Ecto neural progenitor cell (in vitro differentiated cells): ENCODE results near the gene SRGAP1.

Experiments used
- DNase-seq: peaks from one replicate; pipeline ENCODE4 v3.0.0-alpha.2; 2018; ENCODE audit warnings: low spot score

SRGAP1 gene

DNA sequence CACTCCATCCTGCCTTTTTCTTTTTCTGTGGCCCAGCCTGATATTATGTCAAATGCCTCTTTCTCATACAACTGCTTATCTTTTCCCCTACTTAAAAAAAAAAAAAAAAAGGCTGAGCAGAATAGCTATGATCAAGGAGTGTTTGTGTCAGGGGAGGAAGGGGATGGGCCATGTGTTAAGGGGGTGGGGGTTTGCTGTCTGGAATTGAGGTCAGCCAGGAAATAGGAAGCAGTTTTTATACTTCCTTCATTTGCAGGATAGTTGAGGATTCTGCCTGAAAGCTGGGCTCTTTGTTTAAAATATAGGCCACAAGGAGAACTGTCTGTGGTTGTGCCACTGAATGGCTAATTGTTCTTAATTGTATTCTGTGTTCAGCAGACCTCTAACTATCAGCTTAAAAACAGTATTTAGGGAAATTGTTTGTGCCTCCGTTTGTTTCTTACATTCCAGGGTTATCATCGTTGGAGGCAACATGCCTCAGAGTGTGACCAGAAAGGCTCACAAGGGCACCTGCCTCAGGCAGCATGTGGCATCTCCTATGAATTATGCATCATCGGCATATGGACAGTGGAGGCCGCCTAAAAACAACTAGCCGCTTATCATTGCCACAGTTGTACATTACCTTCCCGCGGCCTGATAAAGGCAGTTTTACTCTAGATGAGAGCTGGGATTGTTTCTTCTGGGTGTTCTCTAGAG lies 96.0 kb downstream of the SRGAP1 start:
- DNase-seq, result no peak

DNA sequence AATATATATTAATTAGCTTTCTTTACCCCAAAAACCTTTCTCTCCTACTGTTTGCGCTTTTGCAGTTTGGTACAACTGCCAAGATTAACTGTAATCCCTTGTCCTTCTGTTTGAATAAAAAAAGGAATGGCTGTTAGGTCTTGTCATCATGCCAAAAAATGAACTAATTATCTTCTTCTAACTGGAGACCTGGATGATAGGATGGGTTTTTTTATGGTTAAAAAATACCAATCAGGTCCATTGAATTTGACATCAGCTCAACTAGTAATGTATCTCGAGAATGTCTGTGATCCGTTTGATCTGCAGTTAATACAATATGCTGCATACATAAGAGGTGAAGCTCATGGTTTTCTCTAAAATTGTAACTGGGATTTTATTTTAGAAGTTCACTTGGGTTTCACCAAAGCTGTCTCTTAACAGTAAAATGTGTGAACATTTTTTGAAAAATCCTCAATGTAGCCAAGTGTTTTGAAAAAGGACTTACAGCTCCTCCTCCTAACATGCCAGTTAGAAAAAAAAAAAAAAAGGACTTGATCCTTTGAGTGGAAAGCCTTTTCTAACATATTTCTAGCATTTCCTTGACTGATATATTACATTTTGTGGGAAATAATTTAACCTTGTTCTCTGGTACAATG lies 96.8 kb downstream of the SRGAP1 start:
- no peak for DNase-seq

DNA sequence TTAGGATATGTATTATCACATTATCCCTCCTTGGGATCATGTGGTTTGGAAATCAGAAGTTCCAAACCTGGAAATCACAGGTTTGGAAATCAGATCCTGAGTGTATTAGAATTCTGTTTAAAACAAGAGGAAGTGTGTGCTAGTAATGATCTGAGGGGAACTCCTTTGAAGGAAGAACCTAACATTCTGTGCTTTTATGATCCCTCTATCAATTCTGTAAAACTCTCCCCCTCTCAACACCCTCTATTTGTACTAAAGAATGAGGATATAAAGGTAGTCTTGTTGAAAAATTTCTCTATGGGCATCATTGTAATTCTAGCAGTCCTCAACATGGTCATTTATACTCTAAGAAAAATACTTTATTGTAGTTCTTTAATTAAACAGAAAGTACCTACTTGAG lies 97.4 kb downstream of the SRGAP1 start:
- no peak for DNase-seq

DNA sequence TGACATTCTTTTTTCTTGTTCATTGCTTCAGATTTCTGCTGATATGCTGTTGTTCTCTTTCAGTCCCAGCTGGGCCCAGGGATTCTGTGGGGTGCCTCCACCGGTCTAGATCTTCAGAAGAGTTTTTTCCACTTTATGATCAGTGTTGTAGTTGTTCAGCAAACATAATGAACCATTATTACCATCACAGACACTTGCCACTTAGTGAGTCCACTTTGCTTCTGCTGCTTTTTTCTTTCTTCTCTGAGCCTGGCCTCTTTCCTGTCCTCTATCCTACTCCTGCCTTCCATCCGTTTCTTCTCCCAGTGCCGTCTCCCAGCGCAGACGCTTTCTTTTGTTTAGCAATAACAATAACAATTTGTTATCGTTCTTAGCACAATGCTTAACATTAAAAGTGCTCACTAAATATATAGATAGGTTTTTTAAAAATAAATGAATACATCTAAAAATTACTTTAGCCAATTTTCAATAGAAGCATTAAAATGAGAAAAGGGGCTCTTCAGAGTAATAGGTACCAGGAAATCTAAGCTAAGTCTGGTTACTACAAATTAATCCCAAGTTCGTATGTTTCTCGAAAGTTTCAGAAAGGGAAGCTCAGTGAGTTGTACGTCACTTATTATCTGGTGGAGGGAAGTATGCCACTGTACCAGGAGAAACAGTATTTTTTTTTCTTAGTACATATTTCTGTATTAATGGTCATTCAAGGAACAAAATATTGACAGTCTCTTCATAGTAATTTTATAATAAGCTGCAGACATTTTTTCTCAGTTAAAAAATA lies 98.2 kb downstream of the SRGAP1 start:
- no peak for DNase-seq

DNA sequence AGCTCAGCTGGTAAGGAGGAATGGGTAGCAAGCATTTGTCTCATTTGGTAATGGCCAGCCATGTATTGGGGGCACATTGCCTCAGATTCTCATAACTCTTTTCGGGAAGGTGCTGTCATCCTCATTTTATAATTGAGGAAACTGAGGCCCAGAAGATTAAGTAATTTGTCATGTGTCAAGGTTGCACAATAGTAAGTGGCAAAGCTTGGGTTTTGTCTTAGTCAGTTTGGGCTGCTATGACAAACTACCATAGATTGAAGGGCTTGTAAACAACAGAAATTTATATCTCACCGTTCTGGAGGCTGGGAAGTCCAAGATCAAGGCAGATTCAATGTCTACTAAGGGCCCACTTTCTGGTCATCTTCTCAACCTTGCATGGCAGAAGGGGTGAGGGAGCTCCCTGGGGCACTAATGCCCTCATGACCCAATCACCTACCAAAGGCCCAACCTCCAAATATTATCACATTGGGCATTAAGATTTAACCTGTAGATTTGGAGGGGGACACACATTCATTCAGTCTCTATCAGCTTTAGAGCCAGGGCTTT lies 99.6 kb downstream of the SRGAP1 start:
- no peak for DNase-seq

DNA sequence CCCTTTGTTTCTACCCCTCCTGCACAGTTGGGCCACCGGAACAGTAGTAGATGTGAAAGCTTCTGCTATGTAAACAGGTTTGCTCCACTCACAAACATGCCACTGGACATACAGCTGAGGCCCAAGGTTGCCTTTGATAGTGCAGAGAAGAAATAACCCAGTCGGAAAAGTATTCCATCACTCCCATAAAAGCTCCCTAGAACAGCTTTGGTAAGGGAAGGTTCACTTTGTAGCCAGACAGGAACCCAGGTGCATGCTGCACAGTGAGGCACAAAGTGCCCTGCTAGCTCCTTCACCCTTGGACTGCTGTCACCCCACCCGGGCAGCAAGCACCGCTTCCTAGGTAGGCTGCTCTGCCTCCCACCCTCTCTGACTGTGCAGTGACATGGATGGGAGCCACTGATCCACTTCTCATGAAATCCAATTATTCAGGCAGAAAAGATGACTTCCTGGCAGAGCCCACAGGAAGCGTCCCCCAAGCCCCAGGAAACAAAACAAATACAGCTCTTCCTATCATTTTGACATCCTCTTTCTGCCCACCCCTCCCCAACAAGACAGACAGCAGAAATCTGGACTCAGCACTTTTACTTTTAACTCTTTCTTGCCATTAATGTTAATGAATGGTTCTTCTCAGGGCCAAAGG lies 100.2 kb downstream of the SRGAP1 start:
- DNase-seq, result no peak

DNA sequence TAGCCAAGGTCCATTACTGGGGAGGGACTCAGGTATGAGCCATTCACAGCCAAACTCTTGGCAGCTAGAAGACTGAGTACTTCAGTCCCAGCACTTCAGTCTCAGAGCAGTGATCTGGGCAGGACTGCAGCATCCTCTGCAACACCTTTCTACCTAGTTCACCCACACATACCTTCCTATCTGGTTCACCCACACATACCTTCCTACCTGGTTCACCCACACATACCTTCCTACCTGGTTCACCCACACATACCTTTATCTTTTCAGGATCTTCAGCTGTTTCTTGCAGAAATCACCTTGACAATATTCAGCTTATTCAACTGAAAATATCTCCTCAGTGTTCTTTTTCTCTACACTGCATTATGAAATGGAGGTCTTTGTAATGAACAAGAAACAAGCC lies 101.3 kb downstream of the SRGAP1 start:
- DNase-seq, result no peak

DNA sequence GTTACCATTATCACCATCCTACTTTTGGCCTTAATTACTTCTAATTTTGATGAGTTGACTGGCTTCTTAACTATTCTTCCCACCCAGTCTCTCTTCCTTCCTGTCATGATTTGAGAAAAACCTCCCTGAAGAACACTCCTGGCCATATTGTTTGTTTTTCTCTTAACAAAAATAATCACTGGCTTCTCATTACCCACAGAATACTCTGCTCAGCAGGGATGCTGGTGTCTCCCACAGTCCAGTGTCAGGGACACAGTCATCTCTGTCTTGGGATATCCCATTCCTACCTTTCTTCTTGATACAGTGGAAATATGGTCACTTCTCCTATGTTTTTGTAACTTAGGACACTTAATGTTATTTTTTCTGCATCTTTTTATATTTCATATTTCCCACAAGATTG lies 103.7 kb downstream of the SRGAP1 start:
- DNase-seq, result no peak

DNA sequence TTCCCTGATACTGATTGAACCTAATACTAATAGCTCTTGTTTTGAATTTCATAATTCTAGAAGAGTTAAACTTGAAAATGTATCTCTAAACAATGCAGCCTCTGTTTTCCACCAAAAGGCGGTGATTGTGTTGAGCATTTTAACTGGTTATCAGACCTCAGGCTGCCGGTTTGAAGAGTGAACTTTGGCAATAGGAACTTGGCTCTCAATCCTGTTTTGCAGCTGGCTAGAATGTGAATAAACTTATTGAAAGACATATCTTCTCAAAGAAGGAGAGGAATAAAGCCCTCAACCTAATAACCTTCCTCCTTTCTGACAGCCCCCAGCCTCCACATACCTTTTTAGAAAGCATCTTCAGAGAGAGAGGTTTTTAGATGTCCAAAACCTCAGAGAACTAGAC lies 105.4 kb downstream of the SRGAP1 start:
- DNase-seq, result no peak

DNA sequence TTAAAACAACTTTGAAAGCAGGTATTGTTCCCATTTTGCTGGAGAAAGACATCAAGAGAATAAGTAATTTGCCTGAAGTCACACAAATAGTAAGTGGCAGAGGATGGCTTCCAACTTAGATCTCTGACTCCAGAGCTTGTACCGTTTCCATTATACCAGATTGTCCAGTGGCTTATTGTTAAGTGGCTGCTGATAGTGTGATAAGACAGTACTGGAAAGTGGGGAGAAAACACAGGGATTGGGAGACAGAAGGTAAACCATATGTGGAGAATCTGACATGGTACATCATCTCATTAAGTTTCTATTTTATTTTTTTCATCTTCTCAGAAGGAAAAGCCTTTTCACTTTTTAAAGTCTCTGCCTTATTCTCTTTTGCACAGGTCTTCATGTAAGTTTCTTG lies 108.5 kb downstream of the SRGAP1 start:
- DNase-seq, result no peak

DNA sequence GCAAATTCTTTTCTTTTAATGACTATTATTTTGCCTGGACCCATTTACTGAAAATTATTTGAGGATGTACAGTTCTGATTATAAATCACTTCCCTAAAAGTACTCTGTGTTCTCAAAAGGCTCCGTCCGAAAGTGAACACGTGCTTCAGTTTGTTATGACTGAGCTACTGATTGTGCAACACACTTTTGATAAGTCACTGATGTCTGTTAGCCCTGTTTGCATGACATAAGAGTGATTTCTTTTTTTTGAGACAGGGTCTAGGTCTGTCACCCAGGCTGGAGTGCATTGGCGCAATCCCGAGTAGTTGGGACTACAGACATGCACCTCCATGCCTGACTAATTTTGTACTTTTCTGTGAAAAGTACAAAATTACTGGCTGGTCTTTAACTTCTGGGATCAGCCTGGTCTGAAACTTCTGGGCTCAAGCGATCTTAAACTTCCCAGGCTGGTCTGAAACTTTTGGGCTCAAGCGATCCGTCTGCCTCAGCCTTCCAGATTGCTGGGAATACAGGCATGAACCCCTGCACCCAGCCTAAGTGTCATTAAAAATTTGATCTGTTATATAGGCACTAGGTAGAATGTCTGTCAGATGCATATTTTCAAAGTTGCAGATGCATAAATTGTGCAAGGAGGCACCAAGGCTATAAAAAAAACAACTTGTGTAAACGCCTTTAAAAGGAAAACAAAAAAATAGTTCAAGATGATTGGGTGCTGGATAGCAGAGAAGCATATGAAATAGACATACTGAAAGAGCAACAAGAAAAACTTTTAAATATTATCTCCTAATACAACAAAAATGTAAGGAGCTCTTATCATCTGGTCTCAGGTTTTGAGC lies 111.5 kb downstream of the SRGAP1 start:
- DNase-seq, result no peak

DNA sequence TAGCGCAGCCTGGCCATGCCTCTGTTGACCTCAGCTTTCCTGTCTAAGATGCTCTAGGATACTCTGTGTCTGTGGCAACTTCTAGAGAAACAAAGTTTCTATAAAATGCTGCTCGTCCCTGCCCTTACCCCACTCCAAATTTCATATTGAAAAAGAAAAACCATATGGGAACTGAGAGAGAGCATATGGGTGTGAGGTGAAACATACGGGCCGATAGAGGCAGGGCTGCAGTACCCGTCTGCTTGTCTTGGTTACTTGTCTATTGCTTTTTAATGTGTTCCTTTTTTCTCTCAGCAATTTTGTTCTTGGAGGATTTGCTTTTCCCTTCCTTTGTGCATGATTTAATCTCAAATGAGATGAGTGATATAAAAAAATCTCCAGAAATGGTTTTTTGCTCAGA lies 113.0 kb downstream of the SRGAP1 start:
- DNase-seq, result no peak

DNA sequence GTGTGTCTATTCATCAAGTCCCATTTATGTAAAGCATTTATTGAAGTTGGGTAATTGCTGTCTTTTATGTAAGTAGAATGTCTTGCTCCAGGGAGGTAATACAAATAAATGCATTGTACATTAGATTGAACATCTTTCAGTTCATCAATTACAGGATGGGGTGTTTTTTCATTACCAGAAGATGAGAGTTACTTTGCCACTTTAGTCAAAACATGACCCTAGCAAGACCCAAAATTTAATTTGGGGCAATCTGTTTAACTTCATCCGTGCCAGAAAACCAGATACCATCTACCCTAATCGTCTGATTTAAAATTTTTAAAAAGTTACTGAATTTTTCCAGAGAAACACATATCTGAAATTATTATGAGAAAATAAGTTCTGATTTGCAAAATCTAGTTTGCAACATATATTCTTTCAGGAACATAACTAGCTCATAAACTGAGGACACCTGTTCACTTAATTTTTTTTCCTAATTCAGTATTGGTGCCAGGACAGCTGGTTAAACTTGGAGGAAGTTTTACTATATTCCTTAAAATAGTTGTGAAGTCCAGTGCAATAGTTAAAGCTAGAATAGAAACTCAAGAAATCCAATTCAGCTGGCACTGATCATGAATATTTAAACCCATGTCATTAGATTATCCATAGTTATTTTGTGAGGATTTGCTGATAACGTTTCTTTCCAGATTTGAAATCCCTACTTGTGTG lies 114.5 kb downstream of the SRGAP1 start:
- DNase-seq, result no peak

DNA sequence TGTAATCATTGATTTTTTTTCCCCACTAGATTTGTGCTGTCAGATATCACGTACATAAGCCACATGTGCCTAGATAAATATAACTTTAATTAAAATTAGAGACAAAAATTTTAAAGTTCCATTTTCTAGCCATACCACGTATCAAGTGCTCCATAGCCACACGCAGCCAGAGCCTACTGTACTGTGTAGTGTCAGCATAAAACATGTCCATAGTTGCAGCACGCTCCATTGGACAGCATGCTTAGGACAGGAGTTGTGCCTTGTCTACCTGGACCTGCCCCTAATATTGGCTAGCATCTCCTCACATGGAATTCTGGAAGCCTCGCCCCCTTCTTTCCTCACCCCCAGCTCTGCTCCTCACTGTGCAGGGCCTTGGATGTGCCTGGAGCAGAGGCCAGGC lies 116.5 kb downstream of the SRGAP1 start:
- no peak for DNase-seq

DNA sequence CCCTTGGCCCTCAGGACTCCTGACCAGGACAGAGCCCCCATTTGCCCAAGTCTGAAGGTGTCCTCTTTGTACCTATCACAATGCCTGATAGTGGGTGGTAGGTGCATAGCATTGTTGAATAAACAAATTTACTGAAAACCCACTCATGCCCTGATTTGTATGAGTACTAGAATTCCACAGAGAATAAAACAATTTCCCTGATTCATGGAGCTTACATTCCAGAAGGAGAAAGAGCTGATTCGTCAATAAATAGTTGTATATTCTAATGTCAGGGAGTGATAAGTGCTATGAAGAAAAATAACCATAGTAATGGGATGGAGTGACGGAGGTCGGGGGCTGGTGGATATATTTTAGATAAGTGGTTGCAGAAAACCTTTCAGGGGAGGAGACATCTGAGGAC lies 117.0 kb downstream of the SRGAP1 start:
- no peak for DNase-seq

DNA sequence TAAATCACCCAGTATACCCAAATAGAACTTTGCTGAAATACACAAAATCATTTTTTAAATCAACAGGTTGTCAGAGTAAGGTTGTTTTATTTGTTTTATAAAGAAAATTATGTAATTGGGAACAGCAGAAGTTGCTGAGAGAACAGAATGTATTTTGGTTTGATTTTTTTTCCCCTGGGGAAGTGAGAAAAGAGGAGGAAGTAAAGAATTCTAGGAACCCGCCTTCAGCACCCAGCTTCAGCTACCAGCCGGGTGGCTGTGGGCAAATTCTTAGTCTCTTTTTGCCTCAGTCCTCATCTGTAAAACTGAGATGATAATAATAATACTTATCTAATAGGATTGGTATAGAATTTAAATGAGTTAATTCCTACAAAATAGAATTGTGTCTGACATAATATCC lies 119.4 kb downstream of the SRGAP1 start:
- DNase-seq, result no peak

DNA sequence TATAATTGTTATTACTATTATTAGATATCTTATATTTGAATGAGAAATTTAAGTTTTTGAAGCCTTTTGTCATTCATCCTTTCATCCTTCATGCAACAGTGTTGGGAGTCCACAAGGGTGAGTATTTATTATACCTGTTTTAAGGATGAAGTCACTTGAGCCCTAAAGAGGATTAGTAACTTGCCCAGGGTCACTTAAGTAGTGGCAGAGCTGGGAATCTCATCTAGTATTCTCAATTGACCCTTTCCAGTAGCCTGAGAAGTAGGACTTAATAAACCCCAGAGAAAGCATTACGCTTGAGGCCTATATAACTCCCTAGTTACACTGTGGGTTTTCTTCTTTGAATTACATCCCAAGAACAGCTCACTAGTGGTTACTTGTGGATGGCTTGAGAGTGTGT lies 119.8 kb downstream of the SRGAP1 start:
- DNase-seq, result no peak

DNA sequence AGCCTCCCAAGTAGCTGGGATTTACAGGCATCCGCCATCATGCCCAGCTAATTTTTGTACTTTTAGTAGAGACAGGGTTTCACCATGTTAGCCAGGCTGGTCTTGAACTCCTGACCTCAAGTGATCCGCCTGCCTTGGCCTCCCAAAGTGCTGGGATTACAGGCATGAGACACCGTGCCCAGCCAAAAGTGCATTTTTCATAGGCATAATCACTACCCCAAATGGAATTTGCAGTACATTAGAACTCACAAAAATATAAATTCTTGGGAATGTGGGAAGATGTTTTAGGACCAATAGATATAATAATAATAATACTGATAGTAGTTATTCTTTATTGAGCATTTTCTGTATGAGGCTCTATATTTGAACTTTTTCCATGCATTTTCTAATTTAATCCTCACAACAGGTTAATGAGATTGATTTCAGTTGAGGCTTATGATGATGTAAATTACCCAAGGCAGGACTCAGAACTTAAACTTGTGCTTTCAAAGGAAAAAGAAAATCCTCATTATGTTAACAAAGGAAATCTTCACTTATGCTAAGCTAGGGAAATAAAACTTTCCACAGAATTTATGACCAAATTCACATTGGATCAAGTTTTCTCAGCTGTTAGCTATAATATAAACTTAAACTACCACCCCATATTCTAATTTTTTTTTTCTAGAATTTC lies 121.6 kb downstream of the SRGAP1 start:
- DNase-seq, result no peak

DNA sequence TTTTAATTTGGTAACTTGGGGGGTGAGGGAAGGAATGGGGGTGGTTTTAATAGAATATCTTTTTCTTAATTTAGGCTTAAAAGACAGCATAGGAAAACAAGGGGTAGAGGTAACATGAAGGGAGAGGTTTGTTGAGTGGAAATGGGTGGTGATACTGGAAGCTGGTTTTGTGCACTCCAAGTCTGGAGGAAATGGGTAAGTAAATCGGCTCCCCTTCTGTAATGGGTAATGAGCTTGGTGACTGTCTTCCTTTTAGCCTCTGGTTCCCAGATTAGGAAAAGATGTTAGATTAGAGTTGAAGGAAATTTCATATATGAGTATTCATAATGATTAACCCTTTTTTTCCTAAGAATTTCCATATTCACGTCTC lies 122.1 kb downstream of the SRGAP1 start:
- no peak for DNase-seq

DNA sequence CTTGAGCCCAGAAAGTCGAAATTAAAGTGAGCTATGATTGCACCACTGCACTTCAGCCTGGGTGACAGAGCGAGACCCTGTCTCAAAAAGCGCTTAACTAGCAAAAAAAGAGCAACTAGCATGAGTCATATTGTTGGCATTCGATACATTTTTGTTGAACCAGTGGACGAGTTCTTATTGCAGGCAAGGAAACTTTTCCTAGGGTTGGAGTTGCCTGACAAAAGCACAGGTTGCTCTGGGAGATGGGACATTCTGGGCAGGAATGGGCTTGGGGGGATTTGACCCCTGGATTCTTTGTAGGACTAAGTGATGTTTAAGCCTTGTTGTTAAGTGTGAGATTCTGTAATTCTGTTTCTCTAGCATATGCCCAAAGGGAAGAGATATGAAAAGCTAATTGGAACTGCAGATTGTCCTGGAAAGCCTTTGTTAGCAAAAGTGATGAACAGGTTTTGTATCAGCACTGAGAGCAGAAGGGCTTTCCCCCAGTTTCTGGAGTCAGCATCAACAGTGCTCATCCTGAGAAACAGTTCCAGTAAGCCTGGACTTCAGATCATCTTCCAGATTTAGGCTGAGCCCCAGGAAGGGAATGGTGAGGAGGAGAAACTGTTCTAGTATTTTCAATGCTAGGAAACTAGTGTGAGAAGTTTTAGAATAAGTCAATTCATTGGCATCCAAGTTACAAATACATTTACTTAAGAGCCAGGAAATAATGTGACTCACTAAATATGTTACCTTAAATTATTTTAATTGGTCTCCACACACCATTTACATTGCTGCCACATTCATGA lies 123.1 kb downstream of the SRGAP1 start:
- DNase-seq, result no peak
